Cardiac fibroblast (primary cell): ENCODE data around the gene OSM.
A peak's percentile ranks its signal among the peaks of the same experiment; 100 is the strongest.

Experiments
- DNase-seq, 2 donors: peaks; one replicate each; pipeline versions ENCODE4 v3.0.0 to v3.0.0-alpha.2; 2010; ENCODE audit warnings: low read depth in 2 of 2
- H3K4me3 ChIP-seq, 2 donors: replicated peaks in 1 of 2; 1 replicate in 1 of 2; 2 replicates in 1 of 2; pipeline ENCODE4 v1.5.1; 2011; ENCODE audit warnings: low read depth in 2 of 2, low read length in 2 of 2, mild to moderate bottlenecking in 2 of 2, moderate library complexity in 1 of 2
- TF ChIP-seq, protein P1 (sequence below): IDR thresholded peaks from one replicate; pipeline ENCODE4 v1.5.1; 2011; ENCODE audit warnings: low read depth, mild to moderate bottlenecking, low read length, inconsistent platforms

OSM gene

DNA sequence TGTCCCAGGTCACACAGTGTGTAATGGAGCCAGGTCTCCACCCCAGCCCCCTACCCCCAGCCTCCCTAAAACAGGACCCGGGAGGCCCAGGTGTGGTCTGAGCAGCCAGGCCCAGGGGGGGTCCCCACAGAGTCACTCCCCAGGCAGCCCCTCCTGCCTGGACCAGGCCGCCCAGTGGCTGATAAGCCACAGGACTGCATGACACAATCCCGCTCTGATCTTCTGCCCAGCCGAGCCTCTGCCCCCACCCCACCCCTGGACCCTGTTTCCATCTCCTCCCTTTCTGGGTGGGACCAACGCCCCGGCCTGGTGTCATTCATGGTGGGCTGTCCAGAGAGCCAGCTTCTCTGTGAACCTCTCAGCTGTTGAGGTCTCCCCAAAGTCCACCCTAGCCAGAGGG lies 12.3 kb downstream of the OSM start:
- DNase-seq, result no peak
- TF ChIP-seq, protein P1, sequence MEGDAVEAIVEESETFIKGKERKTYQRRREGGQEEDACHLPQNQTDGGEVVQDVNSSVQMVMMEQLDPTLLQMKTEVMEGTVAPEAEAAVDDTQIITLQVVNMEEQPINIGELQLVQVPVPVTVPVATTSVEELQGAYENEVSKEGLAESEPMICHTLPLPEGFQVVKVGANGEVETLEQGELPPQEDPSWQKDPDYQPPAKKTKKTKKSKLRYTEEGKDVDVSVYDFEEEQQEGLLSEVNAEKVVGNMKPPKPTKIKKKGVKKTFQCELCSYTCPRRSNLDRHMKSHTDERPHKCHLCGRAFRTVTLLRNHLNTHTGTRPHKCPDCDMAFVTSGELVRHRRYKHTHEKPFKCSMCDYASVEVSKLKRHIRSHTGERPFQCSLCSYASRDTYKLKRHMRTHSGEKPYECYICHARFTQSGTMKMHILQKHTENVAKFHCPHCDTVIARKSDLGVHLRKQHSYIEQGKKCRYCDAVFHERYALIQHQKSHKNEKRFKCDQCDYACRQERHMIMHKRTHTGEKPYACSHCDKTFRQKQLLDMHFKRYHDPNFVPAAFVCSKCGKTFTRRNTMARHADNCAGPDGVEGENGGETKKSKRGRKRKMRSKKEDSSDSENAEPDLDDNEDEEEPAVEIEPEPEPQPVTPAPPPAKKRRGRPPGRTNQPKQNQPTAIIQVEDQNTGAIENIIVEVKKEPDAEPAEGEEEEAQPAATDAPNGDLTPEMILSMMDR, result no peak
- no peak overlapping the region for H3K4me3 ChIP-seq

DNA sequence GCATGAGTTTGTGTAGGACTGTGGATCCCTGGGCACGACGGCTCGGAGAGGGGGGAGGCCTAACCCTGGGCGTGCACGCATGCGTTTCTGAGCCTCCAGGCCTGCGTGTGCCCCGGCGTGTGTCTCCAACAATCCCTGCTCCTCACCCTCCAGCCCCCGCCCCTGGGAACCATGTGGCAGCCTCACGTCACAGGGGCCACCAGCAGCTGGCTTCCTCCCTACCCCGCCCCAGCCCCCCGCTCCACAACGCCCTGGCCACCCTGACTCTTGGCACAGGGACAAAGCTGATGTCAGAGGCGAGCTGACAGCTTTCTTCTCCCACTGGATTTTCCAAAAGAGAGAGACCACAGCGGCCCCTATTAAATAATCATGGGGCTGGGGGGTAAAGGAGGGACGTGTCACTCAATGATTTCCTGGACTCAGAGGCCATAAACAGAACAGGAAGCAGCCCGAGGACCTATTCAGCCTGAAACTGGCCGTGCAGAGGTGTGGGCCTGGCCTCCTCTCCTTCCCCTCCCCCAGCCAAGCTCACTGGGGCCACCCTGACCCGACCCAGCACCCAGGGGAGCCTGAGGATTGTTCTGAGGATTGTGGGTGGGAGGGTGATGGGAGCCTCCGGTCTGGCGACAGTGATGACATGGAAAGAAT lies 13.3 kb downstream of the OSM start:
- no peak overlapping the region for H3K4me3 ChIP-seq
- TF ChIP-seq, protein P1, result no peak
- DNase-seq, result peak; percentile 54 to 66

DNA sequence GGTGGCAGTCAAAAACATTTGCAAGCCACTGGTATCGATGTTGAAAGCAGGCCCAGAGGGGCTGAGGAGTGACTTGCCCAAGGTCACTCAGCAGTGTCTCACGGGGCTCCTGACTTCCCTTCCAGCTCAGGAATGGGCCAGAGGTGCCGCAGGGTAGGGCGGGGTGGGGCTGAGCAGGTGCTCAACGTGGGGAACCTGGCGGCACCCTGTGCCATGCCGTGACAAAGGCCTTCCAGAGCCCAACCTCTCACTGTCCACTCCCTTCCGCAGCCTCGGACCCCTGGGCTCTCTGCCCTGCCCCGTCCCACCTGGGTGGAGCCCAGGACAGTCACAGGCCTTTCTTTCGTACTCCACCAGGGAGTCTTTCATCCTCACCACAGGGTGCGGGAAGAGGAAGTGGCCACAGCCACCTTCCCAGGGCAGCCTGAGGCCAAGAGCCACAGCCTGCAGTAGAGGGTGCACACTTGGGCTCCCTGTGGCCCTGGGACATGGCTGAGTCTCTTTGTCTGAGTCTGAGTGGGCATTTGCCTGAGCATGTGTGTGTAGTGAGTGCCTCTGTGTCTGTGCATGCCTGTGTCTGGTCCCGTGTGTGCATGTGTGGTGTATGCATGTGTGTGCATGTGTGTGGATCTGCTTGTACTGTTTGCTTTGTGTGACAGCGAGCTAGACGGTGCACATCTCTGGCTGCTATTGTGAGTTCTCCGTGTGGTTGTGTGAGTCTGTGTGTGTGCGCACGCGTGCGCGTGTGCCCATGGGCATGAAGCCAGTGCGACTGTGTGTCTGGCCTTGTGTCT lies 14.0 kb downstream of the OSM start:
- no peak for DNase-seq
- H3K4me3 ChIP-seq, result no peak overlapping the region
- TF ChIP-seq, protein P1, result no peak

DNA sequence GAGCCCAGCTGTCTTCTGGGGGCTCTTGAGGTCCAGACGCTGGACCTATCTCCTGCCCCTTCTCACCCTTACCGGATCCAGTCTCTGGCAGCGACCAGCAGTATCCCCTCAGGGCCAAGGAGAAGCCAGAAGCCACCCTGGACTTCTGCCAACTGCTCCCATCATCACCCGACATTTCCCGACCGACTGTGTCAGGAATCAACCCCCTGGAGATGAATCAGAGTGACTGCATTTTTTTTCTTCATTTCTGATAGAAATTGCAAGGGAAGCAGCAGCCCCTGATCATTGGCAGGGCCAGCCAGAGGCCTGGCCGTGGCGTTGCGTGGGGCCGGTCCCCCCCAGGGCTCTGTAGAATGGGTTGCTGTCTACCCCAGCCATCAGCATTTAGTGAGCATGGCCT lies 14.9 kb downstream of the OSM start:
- no peak overlapping the region for H3K4me3 ChIP-seq
- DNase-seq, result peak; percentile 61 to 82
- TF ChIP-seq, protein P1, result no peak

DNA sequence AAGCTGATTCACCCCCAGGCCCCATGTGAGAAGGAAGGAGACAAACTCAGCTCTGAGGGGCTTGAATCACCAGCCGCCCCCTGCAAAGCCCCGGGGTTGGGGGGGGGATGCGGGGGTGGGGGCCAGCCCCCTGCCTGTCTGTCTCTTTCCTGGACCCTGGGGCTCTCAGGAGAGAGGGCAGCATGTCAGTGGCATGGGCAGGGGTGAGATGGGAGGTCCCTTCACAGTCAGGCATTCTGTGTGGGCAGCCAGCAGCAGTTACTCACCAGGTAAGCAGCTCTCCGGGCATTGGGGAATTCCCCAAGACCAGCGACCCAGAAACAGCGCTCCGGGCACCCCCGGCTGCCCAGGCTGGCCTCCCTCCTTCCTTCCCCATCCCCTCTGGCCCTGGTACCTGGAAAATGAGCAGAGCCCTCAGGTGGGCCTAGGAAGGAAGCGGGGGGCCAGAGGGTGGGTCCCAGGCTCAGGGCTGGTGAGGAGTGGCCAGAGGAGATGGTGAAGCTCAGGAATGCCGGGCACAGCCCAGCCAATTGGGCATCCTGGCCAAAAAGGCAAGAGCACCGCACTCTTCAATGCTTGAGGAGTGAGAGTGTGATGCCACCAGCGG lies 15.9 kb downstream of the OSM start:
- DNase-seq, result peak in 1 of 2 donors; percentile 85
- H3K4me3 ChIP-seq, result no peak overlapping the region
- TF ChIP-seq, protein P1, result no peak

DNA sequence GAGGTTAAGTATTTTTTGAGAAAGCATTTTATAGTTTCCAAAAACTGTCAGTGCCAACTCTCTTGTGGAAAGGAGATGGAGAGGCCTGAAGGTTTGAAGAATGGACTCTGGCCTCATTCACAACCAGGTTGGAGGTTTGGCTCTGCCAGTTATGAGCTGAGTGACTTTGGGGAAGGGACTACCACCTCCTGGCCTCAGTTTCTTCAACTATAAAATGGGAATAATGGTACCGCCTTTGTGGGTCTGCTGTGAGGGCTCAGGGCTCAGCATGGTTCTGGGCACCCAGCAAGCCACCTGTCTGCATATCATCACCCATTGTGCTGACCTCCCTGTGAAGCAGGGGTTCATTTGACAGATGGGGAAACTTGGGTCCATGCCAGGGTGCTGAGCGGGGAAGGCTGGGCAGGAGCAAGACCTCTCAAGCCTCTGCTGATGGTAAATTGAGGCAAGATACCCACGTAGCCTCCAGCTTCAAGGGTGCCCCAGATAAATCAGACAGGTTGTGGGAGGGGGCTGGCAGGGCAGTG lies 16.5 kb downstream of the OSM start:
- DNase-seq, result no peak
- no peak overlapping the region for H3K4me3 ChIP-seq
- TF ChIP-seq, protein P1, result no peak
